HG03442 (cell line): ENCODE results near the gene ZCCHC10.
"Not testable (repeated sequence)": the region's sequence is repeated elsewhere in the genome, so short reads cannot be mapped to it uniquely, and the experiment has no call there.

Experiments
- ATAC-seq: cut with Tn5 transposase; IDR thresholded peaks from one replicate; pipeline ENCODE4 v1.9.1; 2021; ENCODE audit warnings: mild to moderate bottlenecking, moderate library complexity; ENCODE audit not compliant: unreplicated experiment

Gene ZCCHC10

GRCh38 chr5:133046560-133046959, 20.2 kb upstream of the ZCCHC10 start:
- ATAC-seq = not testable (repeated sequence)

GRCh38 chr5:133041910-133042309, 15.6 kb upstream of the ZCCHC10 start:
- no peak for ATAC-seq

GRCh38 chr5:133041157-133041784, 14.9 kb upstream of the ZCCHC10 start:
- no peak for ATAC-seq

GRCh38 chr5:133036677-133037076, 10.3 kb upstream of the ZCCHC10 start:
- ATAC-seq = not testable (repeated sequence)

- no peak for ATAC-seq
These were observed 8.9 kb upstream of the ZCCHC10 start for GRCh38 chr5:133035224-133035623.

GRCh38 chr5:133034064-133034463, 7.7 kb upstream of the ZCCHC10 start:
- no peak for ATAC-seq

- ATAC-seq = no peak
These were observed 6.7 kb upstream of the ZCCHC10 start for GRCh38 chr5:133032852-133033742.

GRCh38 chr5:133030343-133031005, 4.1 kb upstream of the ZCCHC10 start:
- no peak for ATAC-seq

GRCh38 chr5:133029416-133029815, 3.1 kb upstream of the ZCCHC10 start:
- ATAC-seq = no peak

- no peak for ATAC-seq
These were observed 360 bp upstream of the ZCCHC10 start for GRCh38 chr5:133026664-133027153.

- ATAC-seq = not testable (repeated sequence)
These were observed 6.9 kb downstream of the ZCCHC10 start for GRCh38 chr5:133019471-133019870.

- ATAC-seq = no peak
These were observed 8.4 kb downstream of the ZCCHC10 start for GRCh38 chr5:133017964-133018363.

- no peak for ATAC-seq
These were observed 10.9 kb downstream of the ZCCHC10 start for GRCh38 chr5:133015466-133015865.

- ATAC-seq = not testable (repeated sequence)
These were observed 17.9 kb downstream of the ZCCHC10 start for GRCh38 chr5:133008455-133008854.

- no peak for ATAC-seq
These were observed 19.7 kb downstream of the ZCCHC10 start for GRCh38 chr5:133006653-133007052.

- ATAC-seq = no peak
These were observed 27.1 kb downstream of the ZCCHC10 start for GRCh38 chr5:132999246-132999645.

GRCh38 chr5:132998556-132998955, 27.8 kb downstream of the ZCCHC10 start:
- no peak for ATAC-seq

GRCh38 chr5:132996307-132996706, 30.0 kb downstream of the ZCCHC10 start:
- no peak for ATAC-seq

GRCh38 chr5:132987531-132988408, 38.6 kb downstream of the ZCCHC10 start:
- ATAC-seq = no peak

- ATAC-seq = not testable (repeated sequence)
These were observed 43.4 kb downstream of the ZCCHC10 start for GRCh38 chr5:132982971-132983370.
